GM21786 (cell line): ENCODE results near the gene PDE3B.
"Not testable (repeated sequence)": the region's sequence is repeated elsewhere in the genome, so short reads cannot be mapped to it uniquely, and the experiment has no call there.

Experiments used
- ATAC-seq: cut with Tn5 transposase; IDR thresholded peaks from one replicate; pipeline ENCODE4 v1.9.1; 2021; ENCODE audit not compliant: unreplicated experiment

PDE3B gene

DNA sequence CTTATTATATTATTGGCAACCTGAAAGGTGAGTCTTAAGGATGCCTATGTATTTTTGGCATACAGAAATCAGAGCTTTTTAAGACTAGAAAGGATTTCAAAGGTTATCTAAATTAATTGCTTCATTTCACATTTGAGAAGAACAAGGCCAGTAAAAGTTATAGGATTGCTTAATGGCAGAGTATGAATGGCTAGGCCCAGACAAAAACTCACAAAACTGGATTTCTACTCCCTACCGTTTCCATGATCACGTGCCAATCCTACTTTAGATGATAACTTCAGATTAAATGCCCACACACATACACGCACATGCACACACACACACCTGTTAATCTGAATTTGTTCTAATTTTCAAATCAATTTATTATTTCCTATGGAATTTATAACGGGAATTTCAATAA lies 1.8 kb upstream of the PDE3B start:
- no peak for ATAC-seq

DNA sequence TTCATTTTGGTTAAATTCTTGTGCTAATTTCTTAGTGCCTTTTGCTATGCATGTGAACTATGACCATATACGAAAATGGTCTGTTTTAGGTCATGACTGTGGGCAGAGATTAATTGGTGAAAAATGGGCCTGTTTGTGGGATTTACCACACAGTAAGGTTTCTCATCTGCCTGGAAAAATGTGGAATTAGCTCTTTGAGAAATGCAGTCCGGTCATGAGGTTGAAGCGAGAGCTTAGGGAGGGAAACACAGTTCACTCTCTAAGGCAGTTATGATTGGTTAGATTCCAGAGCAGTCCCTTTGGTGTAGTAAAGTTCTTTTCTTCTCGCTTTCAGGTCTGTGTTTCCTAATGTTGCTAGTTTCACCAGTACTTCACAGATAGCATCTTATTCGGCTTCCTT lies 1.2 kb upstream of the PDE3B start:
- no peak for ATAC-seq

DNA sequence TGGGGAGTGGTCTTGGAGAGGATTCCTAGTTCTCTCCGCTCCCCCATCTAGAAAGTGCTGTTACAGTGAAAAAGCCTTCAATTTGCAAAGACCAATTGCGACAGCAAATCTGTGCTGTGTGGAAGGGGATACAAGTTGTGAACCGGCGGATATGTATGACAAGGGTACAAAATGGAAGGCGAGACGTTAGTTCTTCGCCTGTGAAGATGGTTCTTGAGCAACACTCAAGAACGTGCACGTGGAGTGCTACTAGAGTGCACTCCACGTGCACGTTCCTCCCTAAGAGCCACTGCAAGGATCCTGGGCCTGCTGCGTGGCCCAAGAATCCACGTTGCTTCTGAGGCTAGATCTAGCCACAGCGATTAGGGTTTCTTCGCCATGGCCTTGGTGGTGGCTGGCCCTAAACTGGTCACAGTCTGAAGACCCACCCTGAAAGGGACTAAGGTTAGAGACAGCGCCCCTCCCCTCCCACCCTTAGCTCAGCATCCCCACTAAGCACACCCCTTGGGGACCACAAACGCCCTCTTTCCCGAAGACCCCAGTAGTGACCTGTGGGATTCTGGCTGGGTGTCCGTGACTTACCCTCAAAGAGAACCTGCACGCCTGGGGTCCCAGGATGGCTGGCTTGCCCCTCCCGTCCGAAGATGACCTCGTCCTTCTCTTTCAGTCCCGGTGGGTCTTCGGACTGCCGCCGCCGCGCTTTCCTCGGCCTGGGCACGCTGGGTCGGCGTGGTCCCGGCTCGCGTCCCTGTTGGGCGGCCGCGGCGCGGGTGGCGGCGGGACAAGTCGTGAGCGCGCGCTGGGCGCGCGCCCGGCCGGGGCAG lies 519 bp upstream of the PDE3B start:
- ATAC-seq = no peak

DNA sequence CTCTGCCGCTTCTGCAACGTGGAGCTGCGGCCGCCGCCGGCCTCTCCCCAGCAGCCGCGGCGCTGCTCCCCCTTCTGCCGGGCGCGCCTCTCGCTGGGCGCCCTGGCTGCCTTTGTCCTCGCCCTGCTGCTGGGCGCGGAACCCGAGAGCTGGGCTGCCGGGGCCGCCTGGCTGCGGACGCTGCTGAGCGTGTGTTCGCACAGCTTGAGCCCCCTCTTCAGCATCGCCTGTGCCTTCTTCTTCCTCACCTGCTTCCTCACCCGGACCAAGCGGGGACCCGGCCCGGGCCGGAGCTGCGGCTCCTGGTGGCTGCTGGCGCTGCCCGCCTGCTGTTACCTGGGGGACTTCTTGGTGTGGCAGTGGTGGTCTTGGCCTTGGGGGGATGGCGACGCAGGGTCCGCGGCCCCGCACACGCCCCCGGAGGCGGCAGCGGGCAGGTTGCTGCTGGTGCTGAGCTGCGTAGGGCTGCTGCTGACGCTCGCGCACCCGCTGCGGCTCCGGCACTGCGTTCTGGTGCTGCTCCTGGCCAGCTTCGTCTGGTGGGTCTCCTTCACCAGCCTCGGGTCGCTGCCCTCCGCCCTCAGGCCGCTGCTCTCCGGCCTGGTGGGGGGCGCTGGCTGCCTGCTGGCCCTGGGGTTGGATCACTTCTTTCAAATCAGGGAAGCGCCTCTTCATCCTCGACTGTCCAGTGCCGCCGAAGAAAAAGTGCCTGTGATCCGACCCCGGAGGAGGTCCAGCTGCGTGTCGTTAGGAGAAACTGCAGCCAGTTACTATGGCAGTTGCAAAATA lies 816 bp downstream of the PDE3B start:
- ATAC-seq = peak; percentile 44

DNA sequence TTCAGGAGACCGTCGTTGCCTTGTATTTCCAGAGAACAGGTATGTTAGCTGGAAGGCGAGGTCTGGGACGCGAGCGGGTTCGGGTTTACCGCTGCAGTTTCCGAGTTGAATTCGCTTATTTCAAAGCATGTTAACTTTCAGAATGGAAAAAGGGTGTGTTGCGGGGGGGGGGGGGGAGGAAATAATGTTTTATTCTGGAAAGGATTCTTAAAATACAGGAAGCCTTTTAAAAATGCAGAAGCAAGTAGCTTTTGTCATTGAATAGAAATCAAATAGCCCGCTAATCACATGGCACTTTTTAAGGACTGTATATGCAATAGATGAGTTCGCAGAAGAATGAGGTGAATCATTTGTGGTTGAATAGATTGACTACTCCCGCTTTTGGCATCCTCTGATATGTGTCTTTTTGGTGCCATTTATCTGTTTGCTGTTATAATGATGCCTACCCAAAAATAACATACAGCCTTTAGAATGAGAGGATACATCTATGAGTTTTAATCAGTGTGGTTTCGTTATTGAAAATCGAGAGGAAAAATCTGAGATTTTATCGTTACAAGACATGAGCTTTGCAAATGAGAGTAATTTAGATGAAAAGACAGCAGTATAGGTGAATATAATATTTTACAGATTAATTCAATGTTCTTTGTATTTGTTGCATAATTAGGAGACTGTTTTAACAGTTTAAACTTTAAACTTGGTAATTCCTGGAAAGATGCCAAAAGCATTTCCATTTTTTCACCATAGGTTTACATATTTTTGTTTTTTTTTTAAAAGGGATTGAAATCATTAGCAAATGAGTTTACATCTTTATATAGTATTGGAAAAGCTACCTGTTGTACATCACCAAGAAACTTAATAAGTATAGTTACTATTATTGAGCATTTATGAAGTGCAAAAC lies 1.7 kb downstream of the PDE3B start:
- no peak for ATAC-seq

DNA sequence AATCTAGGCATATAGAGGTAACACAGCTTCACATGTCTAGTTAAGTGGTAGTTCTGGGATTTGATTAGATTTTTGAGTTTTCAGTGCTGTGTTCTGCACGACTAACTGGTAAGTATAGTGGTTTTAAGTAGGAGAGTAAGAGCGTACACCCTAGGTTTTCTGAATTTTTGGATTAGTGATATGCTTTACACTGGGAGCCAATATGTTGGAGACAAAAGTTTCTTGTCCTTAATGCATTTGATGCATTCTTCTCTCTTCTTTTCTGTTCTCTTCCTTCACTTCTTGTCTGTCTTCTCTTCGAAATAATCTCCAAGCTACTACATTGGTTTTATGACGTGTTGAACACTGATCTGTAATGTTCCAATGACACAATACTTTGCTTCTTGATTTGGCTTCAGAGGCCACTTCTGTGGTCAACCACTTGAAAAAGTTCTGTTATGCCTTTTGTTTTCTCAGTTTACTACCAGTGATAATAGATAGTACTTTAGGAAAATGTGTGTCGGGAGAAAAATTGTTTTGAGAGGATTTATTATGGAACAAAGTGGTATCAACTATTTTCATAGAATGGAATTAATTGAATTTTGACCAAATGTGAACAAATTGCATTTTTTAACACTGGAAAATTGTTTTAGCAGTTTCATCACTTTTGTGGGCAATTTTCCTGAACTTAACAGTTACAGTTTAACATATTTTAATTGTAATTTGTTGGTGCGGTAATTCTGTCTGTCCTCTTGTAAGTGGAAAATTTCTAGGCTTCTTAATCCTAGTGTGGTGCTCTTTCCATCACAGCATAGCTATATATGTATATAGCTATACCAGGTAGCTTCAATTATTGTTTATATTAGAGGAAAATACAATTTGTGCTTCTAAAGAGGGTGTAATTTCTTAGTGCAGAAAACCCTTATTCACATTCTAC lies 2.6 kb downstream of the PDE3B start:
- ATAC-seq = no peak

DNA sequence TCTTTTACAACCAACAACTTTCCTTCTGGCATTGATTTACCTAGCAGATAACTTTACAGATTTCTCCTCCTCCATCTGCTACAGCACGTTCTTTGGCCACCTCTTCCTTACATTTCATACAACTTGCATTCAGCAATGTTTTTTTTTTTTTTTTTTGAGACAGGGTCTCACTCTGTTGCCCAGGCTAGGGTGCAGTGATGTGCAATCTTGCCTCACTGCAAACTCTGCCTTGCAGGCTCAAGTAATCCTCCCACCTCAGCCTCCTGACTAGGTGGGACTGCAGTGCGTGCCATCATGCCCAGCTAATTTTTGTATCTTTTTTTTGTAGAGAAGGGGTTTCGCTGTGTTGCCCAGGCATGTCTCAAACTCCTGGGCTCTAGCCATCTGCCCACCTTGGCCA lies 6.5 kb downstream of the PDE3B start:
- ATAC-seq = no peak

DNA sequence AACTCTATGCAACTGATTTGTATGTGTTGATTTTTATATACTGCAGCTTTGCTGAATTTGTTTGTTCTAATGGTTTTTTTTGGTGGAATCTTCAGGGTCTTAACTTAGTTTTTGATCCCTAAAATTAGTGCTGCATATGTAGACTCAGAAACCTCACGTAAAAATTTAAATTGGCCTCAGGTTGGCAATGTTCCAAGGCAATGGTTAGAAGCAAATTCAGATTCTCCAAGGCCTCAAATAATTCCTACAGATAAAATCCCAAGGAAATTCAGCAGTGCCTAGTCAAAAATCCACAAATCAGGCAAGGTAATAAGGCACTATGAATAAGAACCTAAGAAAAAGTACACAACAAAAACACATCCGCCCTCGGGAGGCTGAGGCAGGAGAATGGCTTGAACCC lies 9.5 kb downstream of the PDE3B start:
- no peak for ATAC-seq

DNA sequence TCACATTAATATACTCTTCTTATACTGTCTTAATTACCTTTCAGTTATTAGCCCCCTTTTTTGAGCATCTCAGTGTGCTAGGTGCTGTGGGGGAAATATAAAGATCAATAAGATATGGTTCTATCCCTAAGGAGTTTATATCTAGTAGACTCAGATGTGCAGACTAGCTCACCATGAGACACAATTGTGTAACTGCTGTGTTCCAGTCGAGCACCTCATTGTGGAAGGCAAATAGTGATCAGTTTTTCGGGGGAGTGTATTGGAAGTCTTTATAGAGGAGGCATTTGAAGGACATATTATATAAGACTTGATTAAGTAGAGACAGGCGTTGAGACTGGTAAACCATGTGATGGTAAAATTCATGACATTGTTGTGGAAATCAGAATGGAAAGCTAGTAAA lies 11.8 kb downstream of the PDE3B start:
- ATAC-seq = no peak

DNA sequence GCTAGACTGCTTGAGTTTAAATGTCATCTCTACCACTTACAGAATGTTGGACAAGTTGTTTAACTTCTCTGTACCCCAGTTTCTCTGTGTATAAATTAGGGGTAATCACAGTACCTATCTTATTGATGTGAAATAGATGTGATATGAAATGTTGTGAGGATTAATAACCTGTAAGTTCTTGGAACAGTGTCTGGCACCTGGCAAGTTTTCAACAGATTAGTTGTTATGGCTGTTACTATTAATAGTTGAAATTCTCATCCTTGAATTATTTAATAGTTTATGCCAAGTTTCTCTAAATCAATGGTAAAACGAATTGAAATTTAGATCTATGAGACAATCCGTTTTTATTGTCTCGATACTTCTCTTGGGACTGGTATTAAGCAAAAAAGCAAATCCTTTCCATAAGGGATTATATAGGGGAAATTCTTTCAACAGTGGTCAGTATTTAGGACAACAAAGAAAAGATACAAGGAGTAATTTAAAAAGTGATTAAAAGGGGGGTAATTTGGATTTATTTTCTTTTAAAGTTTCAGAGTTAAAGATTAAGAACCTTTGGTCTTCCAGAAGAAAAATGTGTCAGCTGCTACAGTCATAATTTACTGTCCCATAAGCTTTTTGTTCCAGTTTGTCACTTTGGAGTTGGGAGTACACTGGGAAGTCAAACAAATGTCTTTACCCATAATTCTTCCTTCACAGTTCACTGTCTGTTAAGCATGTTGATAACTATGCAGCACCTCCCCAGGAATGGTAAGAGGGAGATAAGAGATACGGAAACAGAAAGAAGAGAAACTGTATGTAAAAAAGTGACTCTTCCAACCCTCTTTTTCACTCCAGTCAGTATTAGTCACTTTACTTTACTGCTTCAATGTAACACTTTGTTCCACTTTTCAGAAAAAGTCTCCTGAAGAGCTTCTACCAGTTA lies 13.2 kb downstream of the PDE3B start:
- ATAC-seq = no peak

DNA sequence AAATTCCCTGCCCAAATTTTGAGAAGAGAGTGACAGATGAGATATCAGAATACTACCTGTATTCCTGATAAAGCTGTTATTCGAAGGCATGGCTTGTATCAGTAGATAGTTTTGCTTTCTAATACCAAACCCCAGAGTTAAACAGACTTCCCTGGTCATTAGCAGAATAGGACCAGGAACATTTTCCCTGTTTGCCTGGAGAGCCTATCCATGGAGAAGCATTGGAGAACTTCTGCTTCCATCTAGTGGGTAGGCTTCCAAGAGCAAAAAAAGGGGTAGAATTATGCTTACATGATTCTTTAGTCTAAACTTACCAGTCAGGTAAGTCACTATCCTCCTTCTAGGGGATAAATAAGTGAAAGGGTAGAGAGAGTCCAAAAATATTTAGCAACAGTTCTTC lies 14.2 kb downstream of the PDE3B start:
- no peak for ATAC-seq

DNA sequence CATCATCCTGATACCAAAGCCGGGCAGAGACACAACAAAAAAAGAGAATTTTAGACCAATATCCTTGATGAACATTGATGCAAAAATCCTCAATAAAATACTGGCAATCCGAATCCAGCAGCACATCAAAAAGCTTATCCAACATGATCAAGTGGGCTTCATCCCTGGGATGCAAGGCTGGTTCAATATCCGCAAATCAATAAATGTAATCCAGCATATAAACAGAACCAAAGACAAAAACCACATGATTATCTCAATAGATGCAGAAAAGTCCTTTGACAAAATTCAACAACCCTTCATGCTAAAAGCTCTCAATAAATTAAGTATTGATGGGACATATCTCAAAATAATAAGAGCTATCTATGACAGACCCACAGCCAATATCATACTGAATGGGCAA lies 21.3 kb downstream of the PDE3B start:
- not testable (repeated sequence) for ATAC-seq

DNA sequence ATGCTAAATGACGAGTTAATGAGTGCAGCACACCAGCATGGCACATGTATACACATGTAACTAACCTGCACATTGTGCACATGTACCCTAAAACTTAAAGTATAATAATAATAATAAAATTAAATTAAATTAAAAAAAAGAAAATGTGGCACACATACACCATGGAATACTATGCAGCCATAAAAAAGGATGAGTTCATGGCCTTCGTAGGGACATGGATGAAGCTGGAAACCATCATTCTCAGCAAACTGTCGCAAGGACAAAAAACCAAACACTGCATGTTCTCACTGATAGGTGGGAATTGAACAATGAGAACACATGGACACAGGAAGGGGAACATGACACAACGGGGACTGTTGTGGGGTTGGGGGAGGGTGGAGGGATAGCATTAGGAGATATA lies 23.7 kb downstream of the PDE3B start:
- ATAC-seq = not testable (repeated sequence)

DNA sequence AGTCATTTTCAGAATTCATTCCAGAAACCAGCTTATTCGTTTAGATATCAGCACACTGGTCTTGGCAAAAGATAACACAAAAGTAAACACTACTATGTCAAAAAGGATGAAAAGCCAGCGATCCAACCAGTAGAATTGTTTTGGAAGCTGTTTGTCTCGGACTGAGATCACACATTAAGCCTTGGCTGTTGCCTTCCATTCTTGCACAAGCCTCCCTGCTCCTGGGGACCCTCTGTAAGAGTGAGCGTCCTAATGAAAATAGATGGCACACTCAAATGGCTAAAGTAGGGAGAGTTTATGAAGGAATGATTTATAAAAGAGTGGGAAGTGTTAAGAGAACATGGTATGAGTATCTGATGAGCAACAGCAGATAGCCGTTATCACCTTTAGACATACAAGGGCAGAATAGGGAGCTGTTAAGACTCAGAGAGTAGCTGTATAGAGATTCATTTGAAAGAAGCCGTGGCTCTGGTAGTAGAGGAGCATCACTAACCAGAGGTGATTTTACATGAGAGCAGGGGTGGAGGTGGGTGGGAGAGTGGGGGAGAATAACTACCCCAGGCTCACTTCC lies 25.2 kb downstream of the PDE3B start:
- no peak for ATAC-seq

DNA sequence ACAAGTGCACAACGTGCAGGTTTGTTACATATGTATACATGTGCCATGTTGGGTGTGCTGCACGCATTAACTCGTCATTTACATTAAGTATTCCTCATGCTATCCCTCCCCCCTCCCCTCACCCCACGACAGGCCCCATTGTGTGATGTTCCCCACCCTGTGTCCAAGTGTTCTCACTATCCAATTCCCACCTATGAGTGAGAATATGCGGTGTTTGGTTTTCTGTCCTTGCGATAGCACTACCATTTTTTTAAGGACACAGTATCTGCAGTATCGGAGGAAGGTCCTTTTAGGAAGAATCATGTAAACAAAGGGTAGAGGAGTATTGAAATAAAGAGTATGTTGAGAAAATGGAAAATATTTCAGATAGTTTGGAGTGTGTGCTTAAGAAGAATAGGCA lies 25.9 kb downstream of the PDE3B start:
- ATAC-seq = no peak

DNA sequence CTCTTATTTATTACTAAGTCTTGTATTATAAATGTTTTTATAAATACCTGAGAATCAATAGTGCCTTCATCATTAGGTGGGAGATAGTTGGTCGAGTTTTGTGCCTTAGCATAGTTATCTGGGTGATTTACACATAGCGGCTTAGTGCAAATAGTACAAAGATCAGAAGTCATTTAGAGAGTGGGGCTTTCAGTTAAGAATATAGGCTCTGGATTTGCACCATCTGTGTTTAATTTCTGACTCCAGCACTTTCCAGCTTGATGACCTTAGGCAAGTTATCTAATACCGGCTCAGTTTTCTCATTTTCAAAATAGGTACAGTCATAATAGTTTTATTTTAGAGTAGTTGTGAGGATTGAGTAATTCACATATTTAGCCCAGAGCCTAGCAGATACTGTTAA lies 26.4 kb downstream of the PDE3B start:
- ATAC-seq = no peak

DNA sequence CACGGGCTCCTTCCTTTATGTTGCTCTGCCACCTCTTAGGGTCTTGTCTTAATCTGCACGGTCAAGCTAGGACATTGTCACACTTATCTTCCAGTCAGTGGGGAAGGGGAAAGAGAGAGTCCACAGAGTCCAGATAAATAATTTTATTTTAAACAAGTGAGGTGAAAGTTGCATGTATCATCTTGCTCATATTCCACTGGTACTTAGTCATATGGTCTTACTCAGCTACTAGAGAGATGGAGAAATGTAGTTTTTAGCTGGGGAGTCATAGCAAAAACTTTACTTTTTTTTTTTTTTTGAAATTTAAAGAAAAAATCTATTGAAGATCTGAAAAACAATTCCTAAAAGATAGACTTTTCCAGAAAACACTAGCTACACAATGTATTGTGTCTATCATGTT lies 29.0 kb downstream of the PDE3B start:
- ATAC-seq = no peak

DNA sequence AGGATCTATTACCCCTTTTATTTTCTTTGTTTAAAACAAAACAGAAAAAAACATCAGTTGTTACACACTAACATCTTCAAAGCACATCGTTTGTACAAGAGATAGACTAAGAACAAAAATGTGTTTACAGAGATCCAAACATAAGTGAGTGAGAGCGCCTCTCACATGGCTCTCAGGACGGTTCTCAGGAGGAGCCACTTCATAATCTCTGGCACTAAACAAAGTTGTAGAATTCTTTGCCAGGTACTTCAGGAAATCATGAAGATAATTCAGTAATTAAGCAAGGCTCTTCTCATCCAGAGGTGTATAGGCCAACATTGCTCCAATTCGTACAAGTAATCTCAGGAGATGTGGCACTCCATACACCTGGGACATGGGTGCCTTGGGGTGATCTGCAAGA lies 29.8 kb downstream of the PDE3B start:
- ATAC-seq = no peak

DNA sequence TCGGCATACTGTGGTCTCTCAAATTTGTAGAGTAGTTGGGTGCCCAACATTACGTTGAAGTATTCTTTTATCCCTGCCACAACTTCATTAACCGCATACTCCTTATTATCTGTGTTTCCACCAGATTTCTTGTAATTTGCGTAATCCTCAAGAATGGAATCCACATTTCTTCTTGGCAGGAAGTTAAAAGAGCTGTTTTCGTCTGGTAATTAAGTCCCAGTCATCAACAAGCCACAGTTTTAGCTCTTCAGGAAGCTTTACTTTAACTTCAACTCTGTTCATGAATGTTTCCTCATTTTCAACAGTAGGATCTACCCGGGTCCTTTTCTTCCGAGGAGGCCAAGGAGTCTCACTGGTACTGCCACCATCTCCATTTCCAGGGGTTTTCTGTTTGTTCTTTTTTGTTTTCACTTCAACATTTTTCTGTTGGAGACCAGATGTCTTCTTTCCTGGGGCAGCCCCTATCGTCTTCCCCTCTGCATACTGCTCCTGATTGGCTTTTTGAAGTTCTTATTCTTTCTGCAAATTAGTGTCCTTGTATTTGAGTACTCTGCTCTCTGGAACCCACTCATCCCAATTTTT lies 30.3 kb downstream of the PDE3B start:
- ATAC-seq = no peak
